ENCODE results near the gene ITPRIP.

Gene ITPRIP

GRCh38 chr10:104296687-104297436, 41.4 kb downstream of the ITPRIP start:
- peak overlapping the region; percentile 23 for H3K27ac ChIP-seq
- no peak for TF ChIP-seq CTCF (conservative IDR thresholded peaks at IDR 0.05)

DNA sequence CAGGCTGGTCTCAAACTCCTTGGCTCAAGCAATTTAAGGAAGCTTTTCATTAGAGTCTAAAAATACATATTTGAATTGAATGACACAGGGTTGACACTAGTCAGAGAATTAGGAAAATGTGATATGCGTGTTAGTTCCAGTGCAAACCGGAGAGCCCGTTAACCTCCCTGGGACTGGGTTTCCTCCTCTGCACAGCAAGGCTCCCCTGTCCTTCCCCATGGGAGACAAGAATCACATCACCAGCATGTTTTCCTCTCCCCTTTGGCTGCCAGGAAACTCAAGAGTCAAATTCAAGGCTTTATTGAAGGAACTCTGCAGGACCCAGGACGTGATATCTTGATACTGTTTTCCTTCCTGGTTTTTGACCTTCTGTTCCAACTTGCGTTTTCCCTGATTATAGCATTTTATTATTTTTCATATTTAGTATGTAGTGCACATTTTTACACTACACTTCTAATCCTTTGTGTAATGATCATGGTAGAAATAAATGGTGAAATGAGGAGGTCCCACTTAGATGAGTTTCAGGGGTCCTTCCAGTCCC, 44.4 kb downstream of the ITPRIP start:
- H3K27ac ChIP-seq: no peak overlapping the region
- no peak for TF ChIP-seq CTCF (conservative IDR thresholded peaks at IDR 0.05)

GRCh38 chr10:104293011-104293410, 45.3 kb downstream of the ITPRIP start:
- H3K27ac ChIP-seq: no peak overlapping the region
- TF ChIP-seq CTCF (conservative IDR thresholded peaks at IDR 0.05): no peak

GRCh38 chr10:104291439-104291951, 46.8 kb downstream of the ITPRIP start:
- H3K27ac ChIP-seq: no peak overlapping the region
- peak; percentile 99 for TF ChIP-seq CTCF (conservative IDR thresholded peaks at IDR 0.05)

GRCh38 chr10:104288355-104288754, 49.9 kb downstream of the ITPRIP start:
- no peak for TF ChIP-seq CTCF (conservative IDR thresholded peaks at IDR 0.05)
- H3K27ac ChIP-seq: peak overlapping the region; percentile 74

- H3K27ac ChIP-seq: peak overlapping the region; percentile 74
Measured at GRCh38 chr10:104286939-104287338, 51.3 kb downstream of the ITPRIP start.

More at GRCh38 chr10:104286939-104287338, 51.3 kb downstream of the ITPRIP start:
- no peak for TF ChIP-seq CTCF (conservative IDR thresholded peaks at IDR 0.05)

All from VCaP (cell line).